Stomach smooth muscle (tissue), 2 donors: ENCODE measurements around the gene ADSL.

Source experiments
- H3K27ac ChIP-seq: one replicate; pipeline ENCODE4 v1.7.0; 2013; ENCODE audit warnings: mild to moderate bottlenecking, low read length, inconsistent platforms
- H3K27me3 ChIP-seq, 2 donors: one replicate each; pipeline ENCODE4 v1.7.0; 2013; ENCODE audit warnings: low read length in 2 of 2; ENCODE audit not compliant: insufficient read depth in 2 of 2, control insufficient read depth in 1 of 2
- H3K36me3 ChIP-seq, 2 donors: one replicate each; pipeline ENCODE4 v1.7.0; 2013; ENCODE audit warnings: low read length in 2 of 2; ENCODE audit not compliant: control insufficient read depth in 2 of 2, insufficient read depth in 2 of 2
- H3K4me1 ChIP-seq: one replicate; pipeline ENCODE4 v1.7.0; 2013; ENCODE audit warnings: low read length; ENCODE audit not compliant: control insufficient read depth, insufficient read depth
- H3K4me3 ChIP-seq, 2 donors: one replicate each; pipeline ENCODE4 v1.7.0; 2013; ENCODE audit warnings: low read length in 2 of 2
- H3K9ac ChIP-seq, 2 donors: one replicate each; pipeline ENCODE4 v1.7.0; 2013; ENCODE audit warnings: low read length in 2 of 2, mild to moderate bottlenecking in 1 of 2
- H3K9me3 ChIP-seq, 2 donors: one replicate each; pipeline ENCODE4 v1.7.0; 2013; ENCODE audit warnings: low read length in 2 of 2; ENCODE audit not compliant: control insufficient read depth in 2 of 2
- donor health status: healthy.
- donor health status: Pancreatic carcinoma.

ADSL gene

DNA sequence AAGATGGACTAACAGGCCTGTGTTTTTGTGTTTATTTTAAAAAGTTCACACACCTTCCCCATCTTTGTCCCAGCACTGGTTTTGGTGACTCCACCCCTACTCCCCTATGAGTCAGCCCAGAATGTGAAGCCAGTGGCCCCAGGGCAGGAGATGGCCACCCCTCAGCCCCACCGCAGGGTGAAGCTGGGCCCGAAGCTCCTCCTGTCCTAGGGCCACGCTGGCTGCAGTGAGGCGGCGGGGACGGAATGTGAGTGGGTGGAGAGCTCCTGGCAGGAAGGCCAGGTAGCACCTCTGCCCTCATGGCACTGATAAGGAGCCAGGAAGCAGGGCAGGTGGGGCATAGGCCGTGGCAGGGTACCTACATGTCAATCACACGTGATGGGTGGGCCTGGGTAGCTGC is 64.0 kb downstream of the ADSL start:
- H3K36me3 ChIP-seq = peaks cover 44 to 55% of the 10 kb centered on the region in 2 donors
- no peak overlapping the region for H3K4me3 ChIP-seq
- H3K4me1 ChIP-seq = no peaks in the 10 kb centered on the region
- H3K27ac ChIP-seq = no peak overlapping the region
- no peak overlapping the region for H3K9ac ChIP-seq
- no peaks in the 10 kb centered on the region for H3K27me3 ChIP-seq
- no peaks in the 10 kb centered on the region for H3K9me3 ChIP-seq

DNA sequence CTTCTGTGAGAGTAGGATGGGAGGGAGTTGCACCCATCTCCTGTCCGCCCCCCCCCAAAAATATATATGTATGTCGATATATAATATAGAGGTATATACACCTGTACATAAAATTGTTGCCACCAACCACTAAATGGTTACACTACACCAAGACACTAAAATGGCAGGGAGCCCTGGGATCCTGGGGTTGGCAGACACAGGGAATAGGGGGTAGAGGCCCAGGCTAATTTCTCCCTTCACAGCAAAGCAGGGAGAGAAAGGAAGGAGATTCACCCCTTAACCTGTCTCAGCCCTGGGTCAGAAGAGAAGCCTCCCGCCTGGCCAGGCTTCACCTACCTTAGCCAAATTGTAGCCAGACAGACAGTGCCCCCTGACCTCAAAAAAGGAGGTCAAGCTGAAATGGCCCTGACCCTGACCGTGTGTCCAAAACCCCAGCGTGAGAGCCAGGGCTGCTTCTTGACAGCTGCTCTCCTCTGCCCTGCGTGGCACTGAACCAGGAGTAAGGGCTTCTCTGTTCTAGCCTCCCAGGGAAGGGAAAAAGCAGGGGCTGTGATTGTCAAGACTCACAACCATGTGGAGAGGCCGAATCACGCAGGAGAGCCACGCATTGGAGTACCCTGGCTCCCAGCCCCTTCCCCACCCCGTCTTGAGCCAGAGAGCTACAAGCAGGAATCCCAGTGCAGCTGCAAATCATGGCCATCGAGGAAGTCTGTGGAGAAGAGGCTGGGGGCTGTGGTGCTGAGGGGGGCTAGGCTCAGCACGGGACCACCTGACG is 64.6 kb downstream of the ADSL start:
- Histone ChIP-seq H3K36me3 (peaks cover 37 to 48% of the 10 kb centered on the region in 2 donors), H3K9ac (no peak overlapping the region), H3K27me3 (no peaks in the 10 kb centered on the region), H3K9me3 (no peaks in the 10 kb centered on the region), H3K4me1 (no peaks in the 10 kb centered on the region), H3K4me3 (no peak overlapping the region), H3K27ac (no peak overlapping the region)

DNA sequence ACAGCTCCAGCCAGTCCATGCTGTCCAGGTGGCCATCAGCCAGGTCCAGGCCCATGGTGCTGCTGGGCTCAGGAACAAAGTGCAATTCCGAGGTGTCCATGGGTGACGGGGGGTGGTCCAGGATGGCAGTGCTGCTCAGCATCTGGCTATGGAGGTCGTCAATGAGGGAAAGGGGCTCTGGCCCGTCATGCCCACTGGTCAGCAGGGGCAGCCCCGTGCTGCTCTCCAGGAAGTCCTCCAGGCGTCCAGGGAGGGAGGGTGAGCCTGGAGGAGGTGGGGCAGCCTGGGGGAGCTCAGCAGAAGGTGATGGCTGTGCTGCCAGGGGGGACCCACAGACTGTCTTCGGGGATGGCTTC is 65.2 kb downstream of the ADSL start:
- Histone ChIP-seq H3K4me3 (no peak overlapping the region), H3K27ac (no peak overlapping the region), H3K27me3 (no peaks in the 10 kb centered on the region), H3K9me3 (no peaks in the 10 kb centered on the region), H3K4me1 (peaks cover 2% of the 10 kb centered on the region), H3K9ac (no peak overlapping the region), H3K36me3 (peaks cover 35 to 46% of the 10 kb centered on the region in 2 donors)

DNA sequence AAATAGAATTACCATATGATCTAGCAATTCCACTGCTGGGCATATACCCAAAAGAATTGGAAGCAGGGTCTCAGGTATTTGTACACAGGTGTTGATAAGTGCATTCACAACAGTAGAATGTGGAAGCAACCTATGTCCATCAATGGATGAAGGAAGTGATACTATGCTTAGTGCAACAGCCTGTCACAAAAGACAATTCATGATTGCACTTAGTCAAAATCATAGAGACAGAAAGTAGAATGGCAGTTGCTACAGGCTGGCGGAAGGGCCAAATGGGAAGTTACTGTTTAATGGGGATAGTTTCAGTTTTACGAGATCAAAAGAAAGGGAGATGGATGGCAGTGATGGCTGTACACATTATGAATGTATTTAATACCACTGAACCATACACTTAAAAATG is 66.1 kb downstream of the ADSL start:
- Histone ChIP-seq H3K27ac (no peak overlapping the region), H3K9me3 (no peaks in the 10 kb centered on the region), H3K9ac (no peak overlapping the region), H3K4me3 (no peak overlapping the region), H3K36me3 (peaks cover 31 to 44% of the 10 kb centered on the region in 2 donors), H3K27me3 (no peaks in the 10 kb centered on the region), H3K4me1 (peaks cover 2% of the 10 kb centered on the region)

DNA sequence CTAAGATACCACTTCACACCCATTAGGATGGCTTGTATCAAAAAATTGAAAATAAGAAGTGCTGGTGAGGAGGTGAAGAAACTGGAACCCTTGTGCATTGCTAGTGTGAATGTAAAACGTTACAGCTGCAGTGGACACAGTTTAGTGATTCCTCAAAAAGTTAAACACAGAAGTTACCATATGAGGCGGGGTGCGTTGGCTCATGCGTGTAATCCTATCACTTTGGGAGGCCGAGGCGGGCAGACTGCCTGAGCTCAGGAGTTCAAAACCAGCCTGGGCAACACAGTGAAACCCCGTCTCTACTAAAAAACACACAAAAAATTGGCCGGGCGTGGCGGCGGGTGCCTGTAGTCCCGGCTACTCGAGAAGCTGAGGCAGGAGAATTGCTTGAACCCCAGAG is 67.6 kb downstream of the ADSL start:
- Histone ChIP-seq H3K9me3 (no peaks in the 10 kb centered on the region), H3K27ac (no peak overlapping the region), H3K36me3 (peaks cover 28 to 35% of the 10 kb centered on the region in 2 donors), H3K9ac (no peak overlapping the region), H3K27me3 (no peaks in the 10 kb centered on the region), H3K4me1 (peaks cover 2% of the 10 kb centered on the region), H3K4me3 (no peak overlapping the region)

DNA sequence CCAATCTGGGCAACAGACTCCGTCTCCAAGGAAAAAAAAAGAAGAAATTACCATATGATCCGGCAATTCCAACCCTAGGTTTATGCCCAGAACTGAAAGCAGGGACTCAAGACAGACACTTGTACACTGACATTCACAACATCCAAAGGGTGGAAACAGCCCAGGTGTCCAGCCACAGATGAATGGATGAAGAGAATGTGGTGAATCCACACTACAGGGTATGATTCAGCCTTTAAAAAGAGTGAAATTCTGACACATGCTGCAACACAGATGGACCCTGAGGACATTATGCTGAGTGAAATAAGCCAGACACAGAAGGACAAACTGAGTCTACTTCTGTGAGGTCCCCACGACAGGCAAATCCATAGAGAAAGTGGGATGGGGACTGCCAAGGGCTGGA is 68.0 kb downstream of the ADSL start:
- Histone ChIP-seq H3K9ac (no peak overlapping the region), H3K27ac (no peak overlapping the region)

DNA sequence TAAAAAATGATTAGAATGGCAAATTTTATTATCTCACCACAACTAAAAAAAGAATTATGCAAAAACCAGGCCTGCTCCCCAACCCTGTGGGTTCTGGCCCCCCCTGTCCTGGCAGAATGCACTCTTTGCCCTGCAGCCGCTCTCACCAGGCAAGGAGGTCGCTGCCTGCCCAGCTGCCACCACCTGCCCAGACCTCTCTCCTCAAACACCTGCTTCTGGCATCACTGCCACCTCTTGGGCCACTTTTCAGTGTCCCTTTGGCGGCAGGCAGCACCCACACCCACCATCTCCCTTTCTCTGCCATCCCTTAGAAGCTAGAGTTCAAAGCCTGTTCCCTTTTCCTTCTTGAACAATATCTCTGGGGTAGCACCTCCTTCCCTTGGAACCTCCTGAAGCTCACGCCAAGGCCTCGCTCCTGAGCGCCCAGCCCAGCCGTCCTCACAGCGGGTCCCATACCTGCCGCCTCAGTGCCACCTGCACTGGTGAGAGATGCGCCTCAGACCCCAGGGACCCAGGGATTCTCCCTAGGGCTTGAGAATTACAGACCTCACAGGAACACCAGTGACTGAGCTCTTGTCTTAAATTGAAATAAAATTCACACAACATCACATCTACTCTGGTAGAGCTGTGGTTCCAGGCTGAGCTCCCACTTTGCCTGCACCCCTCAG is 68.7 kb downstream of the ADSL start:
- no peaks in the 10 kb centered on the region for H3K9me3 ChIP-seq
- no peak overlapping the region for H3K4me3 ChIP-seq
- no peak overlapping the region for H3K9ac ChIP-seq
- no peak overlapping the region for H3K27ac ChIP-seq
- H3K36me3 ChIP-seq = peaks cover 26 to 38% of the 10 kb centered on the region in 2 donors
- peaks cover 4% of the 10 kb centered on the region for H3K4me1 ChIP-seq
- H3K27me3 ChIP-seq = no peaks in the 10 kb centered on the region

More for the DNA sequence above, 68.0 kb downstream of the ADSL start:
- Histone ChIP-seq H3K9me3 (no peaks in the 10 kb centered on the region), H3K4me3 (no peak overlapping the region), H3K4me1 (peaks cover 4% of the 10 kb centered on the region), H3K36me3 (peaks cover 24 to 37% of the 10 kb centered on the region in 2 donors), H3K27me3 (no peaks in the 10 kb centered on the region)

DNA sequence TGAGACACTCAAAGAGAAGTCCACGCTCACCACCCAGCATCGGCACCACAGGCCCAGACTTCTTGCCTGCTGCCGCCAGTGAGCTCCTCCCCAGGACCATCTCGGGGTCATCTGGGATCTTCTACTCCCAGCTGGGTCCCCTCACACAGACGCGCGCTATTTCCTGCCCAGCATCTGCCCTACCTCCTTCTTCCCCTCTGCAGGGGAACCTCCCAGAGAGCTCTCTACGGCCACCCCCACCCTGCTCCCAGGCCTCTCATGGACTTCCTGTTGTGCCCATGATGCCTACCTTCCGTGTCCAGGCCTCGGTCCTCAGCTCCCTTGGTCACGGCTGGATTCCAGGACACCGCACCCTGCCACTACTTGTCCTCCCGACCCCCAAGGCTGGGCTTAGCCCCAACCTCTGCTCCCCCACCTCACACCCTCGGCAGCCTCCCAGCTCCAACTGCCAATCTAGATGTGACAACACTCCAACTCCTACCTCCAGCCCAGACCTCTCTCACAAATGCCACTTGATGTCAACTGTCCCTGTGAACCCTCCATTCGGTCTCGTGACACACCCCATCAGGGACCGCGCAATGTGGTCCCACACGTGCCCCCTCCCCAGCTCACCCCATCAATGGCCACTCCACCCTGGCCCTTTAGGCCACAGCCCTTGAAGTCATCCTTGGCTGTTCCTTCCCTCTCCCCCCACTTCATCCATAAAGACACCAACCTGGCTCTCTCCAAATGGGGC is 69.4 kb downstream of the ADSL start:
- no peak overlapping the region for H3K4me3 ChIP-seq
- H3K4me1 ChIP-seq = peaks cover 4% of the 10 kb centered on the region
- H3K9ac ChIP-seq = no peak overlapping the region
- no peak overlapping the region for H3K27ac ChIP-seq
- no peaks in the 10 kb centered on the region for H3K27me3 ChIP-seq
- peaks cover 28 to 40% of the 10 kb centered on the region in 2 donors for H3K36me3 ChIP-seq
- H3K9me3 ChIP-seq = no peaks in the 10 kb centered on the region

DNA sequence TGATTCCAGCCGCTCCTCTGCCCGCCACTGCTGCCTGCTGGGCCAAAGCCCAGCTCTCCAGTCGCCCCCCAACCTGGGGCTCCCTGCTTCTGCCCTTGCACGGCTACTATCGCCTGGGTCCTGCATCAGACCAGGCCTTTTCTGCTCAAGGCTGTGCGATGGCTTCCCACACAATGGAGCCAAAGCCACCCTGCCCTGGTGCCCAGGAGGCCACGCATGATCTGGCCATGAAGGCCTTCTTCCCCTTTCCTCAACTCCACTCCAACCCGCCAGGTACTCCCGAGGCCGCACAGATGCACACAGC is 69.9 kb downstream of the ADSL start:
- Histone ChIP-seq H3K4me1 (peaks cover 4% of the 10 kb centered on the region), H3K36me3 (peaks cover 33 to 37% of the 10 kb centered on the region in 2 donors), H3K9me3 (no peaks in the 10 kb centered on the region), H3K9ac (no peak overlapping the region), H3K4me3 (no peak overlapping the region), H3K27me3 (no peaks in the 10 kb centered on the region), H3K27ac (no peak overlapping the region)

DNA sequence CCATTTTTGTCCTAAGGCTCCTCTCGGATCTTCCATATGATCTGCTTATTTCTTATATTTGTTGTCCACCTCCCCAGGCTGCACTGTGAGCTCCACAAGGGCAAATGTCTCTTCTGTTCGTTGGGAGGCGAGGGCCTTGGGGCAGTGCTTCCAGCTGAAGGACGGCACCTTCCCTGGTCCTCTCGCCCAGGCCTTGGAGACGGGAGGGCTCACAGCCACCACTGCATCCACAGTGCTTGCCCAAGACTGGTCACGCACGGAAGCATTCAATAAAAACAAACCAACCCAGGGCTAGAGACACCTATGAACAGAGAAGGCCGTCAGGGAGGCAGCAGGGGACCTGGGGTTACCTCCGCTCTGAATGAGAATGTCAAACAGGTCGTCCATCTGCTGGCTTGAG is 70.3 kb downstream of the ADSL start:
- H3K27me3 ChIP-seq = no peaks in the 10 kb centered on the region
- H3K36me3 ChIP-seq = peaks cover 29 to 36% of the 10 kb centered on the region in 2 donors
- H3K27ac ChIP-seq = no peak overlapping the region
- H3K4me3 ChIP-seq = no peak overlapping the region
- no peak overlapping the region for H3K9ac ChIP-seq
- no peaks in the 10 kb centered on the region for H3K9me3 ChIP-seq
- H3K4me1 ChIP-seq = peaks cover 4% of the 10 kb centered on the region

DNA sequence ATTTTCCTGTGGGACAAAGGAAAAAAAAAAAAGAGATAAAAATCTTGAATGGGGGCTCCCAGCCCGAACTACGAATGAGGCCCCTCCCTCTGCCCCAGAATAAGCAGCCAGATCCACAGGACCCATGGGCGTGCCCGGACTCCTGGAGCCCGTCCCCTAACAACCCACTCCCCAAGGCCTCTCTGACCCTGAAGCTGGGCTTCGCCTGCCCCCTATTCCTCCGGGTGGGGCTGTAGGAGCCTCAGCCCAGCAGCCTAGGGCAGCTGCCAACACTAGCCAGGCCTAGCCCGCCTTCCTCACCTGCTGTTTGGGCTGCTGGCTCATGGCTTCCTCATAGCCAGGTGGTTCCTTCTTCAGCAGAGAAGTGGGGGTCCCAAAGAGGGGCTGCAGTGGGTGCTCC is 70.7 kb downstream of the ADSL start:
- no peaks in the 10 kb centered on the region for H3K9me3 ChIP-seq
- H3K4me3 ChIP-seq = no peak overlapping the region
- H3K36me3 ChIP-seq = peaks cover 30 to 40% of the 10 kb centered on the region in 2 donors
- no peaks in the 10 kb centered on the region for H3K27me3 ChIP-seq
- no peak overlapping the region for H3K9ac ChIP-seq
- no peak overlapping the region for H3K27ac ChIP-seq
- H3K4me1 ChIP-seq = peaks cover 4% of the 10 kb centered on the region
